AG20443 (cell line): Measurements from ENCODE around the gene TPP1.

ENCODE experiments used
- DNase-seq: peaks from one replicate; pipeline ENCODE4 v3.0.0; 2012; ENCODE audit warnings: low spot score, mixed read lengths

Gene TPP1

GRCh38 chr11:6611092-6611962 lies 7.9 kb downstream of the TPP1 start:
- DNase-seq = no peak

- DNase-seq = no peak
Observed at GRCh38 chr11:6610591-6610990, 8.6 kb downstream of the TPP1 start.

- DNase-seq = no peak
Observed at GRCh38 chr11:6609502-6610015, 9.7 kb downstream of the TPP1 start.

- no peak for DNase-seq
Observed at GRCh38 chr11:6608726-6609501, 10.3 kb downstream of the TPP1 start.

- no peak for DNase-seq
Observed at GRCh38 chr11:6608011-6608410, 11.2 kb downstream of the TPP1 start.

- no peak for DNase-seq
Observed at GRCh38 chr11:6607190-6607795, 11.9 kb downstream of the TPP1 start.

- DNase-seq = peak; percentile 95
Observed at GRCh38 chr11:6606471-6607189, 12.6 kb downstream of the TPP1 start.

- no peak for DNase-seq
Observed at GRCh38 chr11:6604790-6605189, 14.4 kb downstream of the TPP1 start.

GRCh38 chr11:6604081-6604626 lies 15.1 kb downstream of the TPP1 start:
- peak; percentile 70 for DNase-seq

GRCh38 chr11:6603287-6604080 lies 15.7 kb downstream of the TPP1 start, which contains the start of the genes ILK and RRP8:
Gene ILK (plus strand): TSS chr11:6603774. CDS start chr11:6604272, 498 bp downstream.
Gene RRP8 (minus strand): TSS chr11:6603616. CDS start chr11:6603502, 114 bp downstream.
- DNase-seq = peak; percentile 97

- DNase-seq = no peak
Observed at GRCh38 chr11:6602096-6602940, 16.9 kb downstream of the TPP1 start.

GRCh38 chr11:6601041-6601461 lies 18.2 kb downstream of the TPP1 start:
- no peak for DNase-seq

- DNase-seq = no peak
Observed at GRCh38 chr11:6599881-6600390, 19.3 kb downstream of the TPP1 start.

GRCh38 chr11:6599449-6599848 lies 19.8 kb downstream of the TPP1 start:
- no peak for DNase-seq

GRCh38 chr11:6598555-6598954 lies 20.7 kb downstream of the TPP1 start:
- DNase-seq = no peak

GRCh38 chr11:6596239-6596877 lies 22.9 kb downstream of the TPP1 start:
- no peak for DNase-seq

GRCh38 chr11:6594142-6594768 lies 25.0 kb downstream of the TPP1 start:
- DNase-seq = no peak

GRCh38 chr11:6588018-6588417 lies 31.2 kb downstream of the TPP1 start:
- DNase-seq = no peak
